WTC11 (cell line): ENCODE data around the gene GPR137B. TPM values are rescaled to one million over a fixed set of nuclear protein-coding genes. Genes with fewer than 3 reads are reported as not detected.

Source experiments
- ATAC-seq: fragments of 200-7000 bp; cut with Tn5 transposase; 2 replicates; pipeline ENCODE4 v1.10.0; 2021; ENCODE audit warnings: mild to moderate bottlenecking, moderate library complexity
- CTCF ChIA-PET: fragments of 300-600 bp; sonication (Branson Sonifier 250); formaldehyde crosslinking; loops from one replicate; lab custom pipeline; 2021; ENCODE audit warnings: antibody characterized with exemption; lab: Charles Lee
- POLR2A ChIA-PET: fragments of 350-600 bp; sonication (Branson Sonifier 250); formaldehyde crosslinking; loops from one replicate; lab custom pipeline; 2021; ENCODE audit warnings: antibody characterized with exemption; lab: Charles Lee
- DNase-seq: peaks from one replicate; pipeline ENCODE4 v3.0.0; 2021; ENCODE audit warnings: low spot score
- H3K27ac Mint-ChIP-seq: 2 replicates; pipeline ENCODE4 v1.8.0; 2021; ENCODE audit warnings: mixed read lengths
- H3K27me3 Mint-ChIP-seq: 2 replicates; pipeline ENCODE4 v1.8.0; 2021; ENCODE audit warnings: low read depth, mild to moderate bottlenecking, moderate library complexity, mixed read lengths
- H3K36me3 Mint-ChIP-seq: 2 replicates; pipeline ENCODE4 v1.8.0; 2021; ENCODE audit warnings: mixed read lengths
- H3K4me1 Mint-ChIP-seq: 2 replicates; pipeline ENCODE4 v1.8.0; 2022; ENCODE audit warnings: mixed read lengths
- H3K4me3 Mint-ChIP-seq: 2 replicates; pipeline ENCODE4 v1.8.0; 2021; ENCODE audit warnings: mild to moderate bottlenecking, moderate library complexity, mixed read lengths
- H3K9me3 Mint-ChIP-seq: 2 replicates; pipeline ENCODE4 v1.8.0; 2021; ENCODE audit warnings: mixed read lengths
- E2F1 ChIP-seq: sonication (generic); formaldehyde crosslinking; IDR thresholded peaks from 2 replicates; pipeline ENCODE4 v1.8.0; 2022; ENCODE audit warnings: mild to moderate bottlenecking, missing genetic modification reagents
- E2F5 ChIP-seq: sonication (generic); formaldehyde crosslinking; IDR thresholded peaks from 2 replicates; pipeline ENCODE4 v1.8.1; 2022; ENCODE audit warnings: mild to moderate bottlenecking, moderate library complexity, missing genetic modification reagents
- FOXK1 ChIP-seq: sonication (generic); formaldehyde crosslinking; IDR thresholded peaks from 2 replicates; pipeline ENCODE4 v1.8.0; 2022; ENCODE audit warnings: mild to moderate bottlenecking, moderate library complexity, missing genetic modification reagents
- HMGA2 ChIP-seq: fragments of 250-450 bp; sonication (Bioruptor Pico); IDR thresholded peaks from 2 replicates; pipeline ENCODE4 v1.4.0; 2021; ENCODE audit warnings: mild to moderate bottlenecking, moderate library complexity
- JUN ChIP-seq: sonication (generic); formaldehyde crosslinking; IDR thresholded peaks from 2 replicates; pipeline ENCODE4 v1.8.0; 2023; ENCODE audit warnings: mild to moderate bottlenecking, missing genetic modification reagents
- NFATC4 ChIP-seq: fragments of 250-450 bp; sonication (Bioruptor Pico); IDR thresholded peaks from 2 replicates; pipeline ENCODE4 v1.9.0; 2021; ENCODE audit warnings: mild to moderate bottlenecking
- NFE2L1 ChIP-seq: sonication (generic); formaldehyde crosslinking; IDR thresholded peaks from 2 replicates; pipeline ENCODE4 v1.8.1; 2023; ENCODE audit warnings: missing genetic modification reagents
- RELA ChIP-seq: sonication (generic); formaldehyde crosslinking; IDR thresholded peaks from 2 replicates; pipeline ENCODE4 v1.8.1; 2022; ENCODE audit warnings: missing genetic modification reagents, mild to moderate bottlenecking, borderline replicate concordance
- SOX15 ChIP-seq: fragments of 250-450 bp; sonication (Bioruptor Pico); IDR thresholded peaks from 2 replicates; pipeline ENCODE4 v1.9.0; 2021; ENCODE audit warnings: mild to moderate bottlenecking
- STAT6 ChIP-seq: sonication (generic); formaldehyde crosslinking; conservative IDR thresholded peaks from 2 replicates; pipeline ENCODE4 v1.8.1; 2023; ENCODE audit warnings: mild to moderate bottlenecking, low read depth, missing genetic modification reagents, moderate library complexity
- TEAD1 ChIP-seq: sonication (generic); formaldehyde crosslinking; IDR thresholded peaks from 2 replicates; pipeline ENCODE4 v1.8.0; 2022; ENCODE audit warnings: mild to moderate bottlenecking, missing genetic modification reagents
- ZBTB21 ChIP-seq: sonication (generic); formaldehyde crosslinking; IDR thresholded peaks from 2 replicates; pipeline ENCODE4 v1.8.1; 2023; ENCODE audit warnings: mild to moderate bottlenecking, missing genetic modification reagents, borderline replicate concordance
- ZNF138 ChIP-seq: sonication (generic); formaldehyde crosslinking; conservative IDR thresholded peaks from 2 replicates; pipeline ENCODE4 v1.8.1; 2022; ENCODE audit warnings: mild to moderate bottlenecking, moderate library complexity, missing genetic modification reagents
- ZNF317 ChIP-seq: sonication (generic); formaldehyde crosslinking; IDR thresholded peaks from 2 replicates; pipeline ENCODE4 v1.8.1; 2023; ENCODE audit warnings: low read depth, mild to moderate bottlenecking, moderate library complexity, missing genetic modification reagents, borderline replicate concordance
- total RNA-seq: library from RNA; stranded (reverse); gene quantifications from 3 replicates; pipeline ENCODE4 v1.2.3, GENCODE V29; 2021
- TF ChIP-seq, protein P1 (sequence below): sonication (generic); formaldehyde crosslinking; IDR thresholded peaks from 2 replicates; pipeline ENCODE4 v1.8.0; 2022; ENCODE audit warnings: mild to moderate bottlenecking, missing genetic modification reagents
- TF ChIP-seq, protein P2 (sequence below): sonication (generic); formaldehyde crosslinking; IDR thresholded peaks from 2 replicates; pipeline ENCODE4 v1.8.0; 2023; ENCODE audit warnings: missing genetic modification reagents, mild to moderate bottlenecking, borderline replicate concordance
- TF ChIP-seq, protein P3 (sequence below): sonication (generic); formaldehyde crosslinking; IDR thresholded peaks from 2 replicates; pipeline ENCODE4 v1.8.1; 2023; ENCODE audit warnings: mild to moderate bottlenecking, missing genetic modification reagents, borderline replicate concordance

GPR137B gene
- total RNA-seq, 1 experiment from 2014 or later = 6.3 TPM

DNA sequence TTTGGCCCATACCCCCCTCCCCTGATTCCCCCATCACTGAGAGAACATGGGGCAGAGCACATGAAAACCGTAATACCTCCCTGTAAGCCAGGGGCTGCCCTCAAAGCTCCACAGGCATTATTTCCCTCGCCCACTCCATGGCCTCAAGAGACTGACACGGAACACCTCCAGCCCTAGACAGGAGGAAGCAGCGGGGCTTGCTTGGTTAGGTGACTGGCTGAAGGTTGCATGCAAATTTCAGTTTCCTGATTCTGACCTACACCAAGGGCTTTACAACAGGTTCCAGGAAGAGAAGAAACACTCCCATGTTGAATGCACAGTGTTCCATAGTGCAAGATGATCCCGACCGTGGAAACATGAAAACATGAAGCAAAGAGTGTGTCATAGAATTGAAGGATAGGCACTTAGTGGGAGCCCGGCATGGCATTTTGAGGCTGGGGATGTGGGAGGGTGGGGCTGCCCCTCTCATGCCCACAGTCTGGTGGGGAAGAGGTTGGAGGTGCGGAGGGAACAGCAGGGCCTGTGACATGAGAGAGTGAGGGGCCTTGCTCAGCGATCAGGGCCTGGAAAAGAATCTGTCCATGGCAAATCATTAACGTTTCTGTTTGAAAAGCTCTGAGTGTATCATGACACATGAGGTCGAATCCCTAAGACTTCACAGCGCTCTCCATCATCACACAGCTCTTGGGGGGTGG lies 33.5 kb downstream of the GPR137B start:
- TF ChIP-seq FOXK1 (CRISPR knock-in tag) (no peak), NFATC4 (CRISPR knock-in tag) (no peak), RELA (CRISPR knock-in tag) (no peak), ZNF317 (no peak), E2F5 (no peak), HMGA2 (CRISPR knock-in tag) (no peak), TEAD1 (CRISPR knock-in tag) (no peak), STAT6 (no peak), JUN (no peak), E2F1 (CRISPR knock-in tag) (no peak), ZBTB21 (no peak), NFE2L1 (CRISPR knock-in tag) (no peak), SOX15 (CRISPR knock-in tag) (no peak), ZNF138 (CRISPR knock-in tag) (no peak)
- TF ChIP-seq, protein P1, sequence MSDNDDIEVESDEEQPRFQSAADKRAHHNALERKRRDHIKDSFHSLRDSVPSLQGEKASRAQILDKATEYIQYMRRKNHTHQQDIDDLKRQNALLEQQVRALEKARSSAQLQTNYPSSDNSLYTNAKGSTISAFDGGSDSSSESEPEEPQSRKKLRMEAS (CRISPR knock-in tag) = no peak
- TF ChIP-seq, protein P2, sequence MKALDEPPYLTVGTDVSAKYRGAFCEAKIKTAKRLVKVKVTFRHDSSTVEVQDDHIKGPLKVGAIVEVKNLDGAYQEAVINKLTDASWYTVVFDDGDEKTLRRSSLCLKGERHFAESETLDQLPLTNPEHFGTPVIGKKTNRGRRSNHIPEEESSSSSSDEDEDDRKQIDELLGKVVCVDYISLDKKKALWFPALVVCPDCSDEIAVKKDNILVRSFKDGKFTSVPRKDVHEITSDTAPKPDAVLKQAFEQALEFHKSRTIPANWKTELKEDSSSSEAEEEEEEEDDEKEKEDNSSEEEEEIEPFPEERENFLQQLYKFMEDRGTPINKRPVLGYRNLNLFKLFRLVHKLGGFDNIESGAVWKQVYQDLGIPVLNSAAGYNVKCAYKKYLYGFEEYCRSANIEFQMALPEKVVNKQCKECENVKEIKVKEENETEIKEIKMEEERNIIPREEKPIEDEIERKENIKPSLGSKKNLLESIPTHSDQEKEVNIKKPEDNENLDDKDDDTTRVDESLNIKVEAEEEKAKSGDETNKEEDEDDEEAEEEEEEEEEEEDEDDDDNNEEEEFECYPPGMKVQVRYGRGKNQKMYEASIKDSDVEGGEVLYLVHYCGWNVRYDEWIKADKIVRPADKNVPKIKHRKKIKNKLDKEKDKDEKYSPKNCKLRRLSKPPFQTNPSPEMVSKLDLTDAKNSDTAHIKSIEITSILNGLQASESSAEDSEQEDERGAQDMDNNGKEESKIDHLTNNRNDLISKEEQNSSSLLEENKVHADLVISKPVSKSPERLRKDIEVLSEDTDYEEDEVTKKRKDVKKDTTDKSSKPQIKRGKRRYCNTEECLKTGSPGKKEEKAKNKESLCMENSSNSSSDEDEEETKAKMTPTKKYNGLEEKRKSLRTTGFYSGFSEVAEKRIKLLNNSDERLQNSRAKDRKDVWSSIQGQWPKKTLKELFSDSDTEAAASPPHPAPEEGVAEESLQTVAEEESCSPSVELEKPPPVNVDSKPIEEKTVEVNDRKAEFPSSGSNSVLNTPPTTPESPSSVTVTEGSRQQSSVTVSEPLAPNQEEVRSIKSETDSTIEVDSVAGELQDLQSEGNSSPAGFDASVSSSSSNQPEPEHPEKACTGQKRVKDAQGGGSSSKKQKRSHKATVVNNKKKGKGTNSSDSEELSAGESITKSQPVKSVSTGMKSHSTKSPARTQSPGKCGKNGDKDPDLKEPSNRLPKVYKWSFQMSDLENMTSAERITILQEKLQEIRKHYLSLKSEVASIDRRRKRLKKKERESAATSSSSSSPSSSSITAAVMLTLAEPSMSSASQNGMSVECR (CRISPR knock-in tag) = no peak
- TF ChIP-seq, protein P3, sequence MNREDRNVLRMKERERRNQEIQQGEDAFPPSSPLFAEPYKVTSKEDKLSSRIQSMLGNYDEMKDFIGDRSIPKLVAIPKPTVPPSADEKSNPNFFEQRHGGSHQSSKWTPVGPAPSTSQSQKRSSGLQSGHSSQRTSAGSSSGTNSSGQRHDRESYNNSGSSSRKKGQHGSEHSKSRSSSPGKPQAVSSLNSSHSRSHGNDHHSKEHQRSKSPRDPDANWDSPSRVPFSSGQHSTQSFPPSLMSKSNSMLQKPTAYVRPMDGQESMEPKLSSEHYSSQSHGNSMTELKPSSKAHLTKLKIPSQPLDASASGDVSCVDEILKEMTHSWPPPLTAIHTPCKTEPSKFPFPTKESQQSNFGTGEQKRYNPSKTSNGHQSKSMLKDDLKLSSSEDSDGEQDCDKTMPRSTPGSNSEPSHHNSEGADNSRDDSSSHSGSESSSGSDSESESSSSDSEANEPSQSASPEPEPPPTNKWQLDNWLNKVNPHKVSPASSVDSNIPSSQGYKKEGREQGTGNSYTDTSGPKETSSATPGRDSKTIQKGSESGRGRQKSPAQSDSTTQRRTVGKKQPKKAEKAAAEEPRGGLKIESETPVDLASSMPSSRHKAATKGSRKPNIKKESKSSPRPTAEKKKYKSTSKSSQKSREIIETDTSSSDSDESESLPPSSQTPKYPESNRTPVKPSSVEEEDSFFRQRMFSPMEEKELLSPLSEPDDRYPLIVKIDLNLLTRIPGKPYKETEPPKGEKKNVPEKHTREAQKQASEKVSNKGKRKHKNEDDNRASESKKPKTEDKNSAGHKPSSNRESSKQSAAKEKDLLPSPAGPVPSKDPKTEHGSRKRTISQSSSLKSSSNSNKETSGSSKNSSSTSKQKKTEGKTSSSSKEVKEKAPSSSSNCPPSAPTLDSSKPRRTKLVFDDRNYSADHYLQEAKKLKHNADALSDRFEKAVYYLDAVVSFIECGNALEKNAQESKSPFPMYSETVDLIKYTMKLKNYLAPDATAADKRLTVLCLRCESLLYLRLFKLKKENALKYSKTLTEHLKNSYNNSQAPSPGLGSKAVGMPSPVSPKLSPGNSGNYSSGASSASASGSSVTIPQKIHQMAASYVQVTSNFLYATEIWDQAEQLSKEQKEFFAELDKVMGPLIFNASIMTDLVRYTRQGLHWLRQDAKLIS (CRISPR knock-in tag) = no peak
- Mint-ChIP-seq H3K4me3 (no peak overlapping the region), H3K27me3 (no peaks in the 10 kb centered on the region), H3K4me1 (peaks cover 11% of the 10 kb centered on the region), H3K27ac (no peak overlapping the region), H3K36me3 (peaks cover 5% of the 10 kb centered on the region), H3K9me3 (no peaks in the 10 kb centered on the region)
- POLR2A ChIA-PET = no interaction called here
- no peak for DNase-seq
- no peak for ATAC-seq
- CTCF ChIA-PET = no interaction called here
